ENCODE data around the gene HUWE1.
"Not testable (repeated sequence)": the region's sequence is repeated elsewhere in the genome, so short reads cannot be mapped to it uniquely, and the experiment has no call there.

Gene HUWE1

GRCh38 chrX:53511322-53511721, 175.2 kb downstream of the HUWE1 start:
- no peak for DNase-seq (ENCODE audit: low read depth in 2 of 3, low spot score in 1 of 3)

GRCh38 chrX:53504035-53504434, 182.5 kb downstream of the HUWE1 start:
- DNase-seq (ENCODE audit: low read depth in 2 of 3, low spot score in 1 of 3), result not testable (repeated sequence)

- DNase-seq (ENCODE audit: low read depth in 2 of 3, low spot score in 1 of 3), result no peak
These were observed 192.1 kb downstream of the HUWE1 start for GRCh38 chrX:53494436-53494835.

GRCh38 chrX:53486285-53486684, 200.2 kb downstream of the HUWE1 start:
- no peak for DNase-seq (ENCODE audit: low read depth in 2 of 3, low spot score in 1 of 3)

- no peak for DNase-seq (ENCODE audit: low read depth in 2 of 3, low spot score in 1 of 3)
These were observed 202.6 kb downstream of the HUWE1 start for GRCh38 chrX:53483838-53484405.

- DNase-seq (ENCODE audit: low read depth in 2 of 3, low spot score in 1 of 3), result no peak
These were observed 203.1 kb downstream of the HUWE1 start for GRCh38 chrX:53483416-53483815.

Data from stimulated activated CD4-positive, alpha-beta T cell treated with anti-CD3 and anti-CD28 coated beads, Interleukin-12 subunit alpha, Interleukin-12 subunit beta, amount 100 ng/mL, for 48 hours (primary cell).